Hepatocyte (in vitro differentiated cells): ENCODE measurements around the gene TXNRD1. TPM values are rescaled to one million over a fixed set of nuclear protein-coding genes. Genes with fewer than 3 reads are reported as not detected.
"Not testable (repeated sequence)": the region's sequence is repeated elsewhere in the genome, so short reads cannot be mapped to it uniquely, and the experiment has no call there.

ENCODE experiments used
- DNase-seq: peaks from one replicate; pipeline ENCODE4 v3.0.0-alpha.2; 2016; ENCODE audit warnings: low spot score
- H2AFZ ChIP-seq: fragments of 200-600 bp; sonication (generic); 2 replicates; pipeline ENCODE4 v1.6.0; 2016; ENCODE audit warnings: antibody characterized with exemption, mild to moderate bottlenecking
- H3K27ac ChIP-seq: fragments of 200-600 bp; sonication (generic); 2 replicates; pipeline ENCODE4 v1.5.1; 2016; ENCODE audit warnings: mild to moderate bottlenecking
- H3K27me3 ChIP-seq: fragments of 200-600 bp; sonication (generic); 2 replicates; pipeline ENCODE4 v1.6.1; 2016
- H3K36me3 ChIP-seq: fragments of 200-600 bp; sonication (generic); replicated peaks from 2 replicates; pipeline ENCODE4 v1.5.1; 2016; ENCODE audit warnings: low read depth; ENCODE audit not compliant: insufficient read depth
- H3K4me1 ChIP-seq: fragments of 200-600 bp; sonication (generic); 2 replicates; pipeline ENCODE4 v1.5.1; 2016; ENCODE audit warnings: mild to moderate bottlenecking, moderate library complexity; ENCODE audit not compliant: insufficient read depth
- H3K4me2 ChIP-seq: fragments of 200-600 bp; sonication (generic); 2 replicates; pipeline ENCODE4 v1.6.0; 2016
- H3K4me3 ChIP-seq: fragments of 200-600 bp; sonication (generic); 2 replicates; pipeline ENCODE4 v1.5.1; 2016; ENCODE audit warnings: mild to moderate bottlenecking
- H3K79me2 ChIP-seq: fragments of 200-600 bp; sonication (generic); 2 replicates; pipeline ENCODE4 v1.6.0; 2017; ENCODE audit warnings: mild to moderate bottlenecking
- H3K9me2 ChIP-seq: fragments of 200-600 bp; sonication (generic); replicated peaks from 2 replicates; pipeline ENCODE4 v1.6.0; 2017; ENCODE audit warnings: mild to moderate bottlenecking; ENCODE audit not compliant: insufficient read depth
- H3K9me3 ChIP-seq: fragments of 200-600 bp; sonication (generic); 2 replicates; pipeline ENCODE4 v1.5.1; 2016; ENCODE audit warnings: low read depth, mild to moderate bottlenecking
- H4K20me1 ChIP-seq: fragments of 200-600 bp; sonication (generic); 2 replicates; pipeline ENCODE4 v1.6.0; 2016; ENCODE audit warnings: mild to moderate bottlenecking; ENCODE audit not compliant: insufficient read depth, poor library complexity, severe bottlenecking
- EZH2 ChIP-seq: fragments of 200-600 bp; sonication (generic); IDR thresholded peaks from 2 replicates; pipeline ENCODE4 v1.6.1; 2016; ENCODE audit warnings: antibody characterized with exemption, mild to moderate bottlenecking, borderline replicate concordance
- EZH2phosphoT487 ChIP-seq: fragments of 200-600 bp; sonication (generic); IDR thresholded peaks from one replicate; pipeline ENCODE4 v1.6.1; 2018; ENCODE audit warnings: antibody characterized with exemption, mild to moderate bottlenecking, low read depth, moderate library complexity; ENCODE audit not compliant: unreplicated experiment, severe bottlenecking
- WGBS: methylation state at CpG from one replicate; pipeline ENCODE4 v1.1.6; 2016; ENCODE audit warnings: low lambda C conversion rate; ENCODE audit errors: missing lambda C conversion rate; 5-methylcytosine and 5-hydroxymethylcytosine counted together
- polyA plus RNA-seq: library from polyadenylated mRNA; unstranded; fragments of >200 nt; fragmentation: Nextera tagmentation; extraction: Ambion mirVana; gene quantifications from 2 replicates; pipeline ENCODE4 v1.2.1, GENCODE V29; 2016
- total RNA-seq: library from RNA; depleted of rRNA; stranded (reverse); fragments of >200 nt; gene quantifications from 2 replicates; pipeline ENCODE4 v1.2.3, GENCODE V29; 2014
- TF ChIP-seq, protein P1 (sequence below): fragments of 200-600 bp; sonication (generic); IDR thresholded peaks from 2 replicates; pipeline ENCODE4 v1.5.1; 2016; ENCODE audit warnings: antibody characterized with exemption, mild to moderate bottlenecking; ENCODE audit not compliant: poor library complexity

Gene TXNRD1
- total and polyA plus RNA-seq, 2 experiments from 2014 or later: 49.8 to 113 TPM

DNA sequence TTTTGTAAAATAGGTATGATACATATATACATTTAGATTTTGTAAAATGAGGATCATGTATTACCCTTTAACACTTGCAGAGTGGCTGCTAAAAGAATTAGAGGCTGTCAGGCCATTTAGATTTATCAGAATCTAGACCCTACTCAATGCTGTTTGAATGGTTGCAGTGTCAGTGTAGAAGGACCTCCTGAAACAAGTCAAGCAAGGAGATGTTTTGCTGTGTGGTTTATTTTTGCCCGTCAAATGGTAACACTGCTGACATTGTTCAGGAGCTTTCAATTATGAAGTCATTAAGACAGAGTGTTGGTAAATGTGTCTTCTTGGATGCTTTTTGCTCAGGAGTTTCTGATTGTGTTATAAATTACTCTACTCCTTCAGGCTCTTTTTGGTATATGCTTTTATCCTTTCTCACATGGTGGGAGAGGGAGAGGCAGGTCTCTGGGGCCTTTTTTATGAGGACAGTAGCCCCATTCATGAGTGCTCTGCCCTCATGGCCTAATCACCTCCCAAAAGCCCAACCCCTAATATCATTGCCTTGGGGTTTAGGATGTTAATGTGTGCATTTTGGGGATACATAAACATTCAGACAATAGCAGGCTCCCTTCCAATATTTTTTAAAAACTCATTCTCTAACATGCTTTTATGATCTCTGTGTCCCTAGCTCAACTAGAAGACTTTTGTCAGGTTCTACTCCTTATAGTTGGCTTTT lies 104.5 kb downstream of the TXNRD1 start:
- Histone ChIP-seq H2AFZ (no peak overlapping the region), H3K4me3 (no peak overlapping the region), H3K4me2 (no peak overlapping the region), H3K27me3 (no peaks in the 10 kb centered on the region), H3K36me3 (peaks cover 4% of the 10 kb centered on the region), H3K27ac (no peak overlapping the region), H3K79me2 (no peaks in the 10 kb centered on the region), H3K9me3 (no peaks in the 10 kb centered on the region), H3K4me1 (no peaks in the 10 kb centered on the region), H4K20me1 (no peaks in the 10 kb centered on the region), H3K9me2 (no peaks in the 10 kb centered on the region)
- TF ChIP-seq, protein P1, sequence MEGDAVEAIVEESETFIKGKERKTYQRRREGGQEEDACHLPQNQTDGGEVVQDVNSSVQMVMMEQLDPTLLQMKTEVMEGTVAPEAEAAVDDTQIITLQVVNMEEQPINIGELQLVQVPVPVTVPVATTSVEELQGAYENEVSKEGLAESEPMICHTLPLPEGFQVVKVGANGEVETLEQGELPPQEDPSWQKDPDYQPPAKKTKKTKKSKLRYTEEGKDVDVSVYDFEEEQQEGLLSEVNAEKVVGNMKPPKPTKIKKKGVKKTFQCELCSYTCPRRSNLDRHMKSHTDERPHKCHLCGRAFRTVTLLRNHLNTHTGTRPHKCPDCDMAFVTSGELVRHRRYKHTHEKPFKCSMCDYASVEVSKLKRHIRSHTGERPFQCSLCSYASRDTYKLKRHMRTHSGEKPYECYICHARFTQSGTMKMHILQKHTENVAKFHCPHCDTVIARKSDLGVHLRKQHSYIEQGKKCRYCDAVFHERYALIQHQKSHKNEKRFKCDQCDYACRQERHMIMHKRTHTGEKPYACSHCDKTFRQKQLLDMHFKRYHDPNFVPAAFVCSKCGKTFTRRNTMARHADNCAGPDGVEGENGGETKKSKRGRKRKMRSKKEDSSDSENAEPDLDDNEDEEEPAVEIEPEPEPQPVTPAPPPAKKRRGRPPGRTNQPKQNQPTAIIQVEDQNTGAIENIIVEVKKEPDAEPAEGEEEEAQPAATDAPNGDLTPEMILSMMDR: no peak
- no peak for TF ChIP-seq EZH2phosphoT487
- TF ChIP-seq EZH2: no peak
- DNase-seq: no peak
- 83% methylated on average over 1 of the region's 1 CpG for whole genome bisulfite sequencing

- Histone ChIP-seq H3K79me2 (no peaks in the 10 kb centered on the region), H2AFZ (no peak overlapping the region), H3K4me1 (no peaks in the 10 kb centered on the region), H3K27me3 (no peaks in the 10 kb centered on the region), H3K4me2 (no peak overlapping the region), H3K9me3 (no peaks in the 10 kb centered on the region), H3K4me3 (no peak overlapping the region), H3K36me3 (peaks cover 4% of the 10 kb centered on the region), H3K27ac (no peak overlapping the region), H3K9me2 (no peaks in the 10 kb centered on the region), H4K20me1 (no peaks in the 10 kb centered on the region)
- TF ChIP-seq EZH2phosphoT487 (no peak), EZH2 (no peak)
- TF ChIP-seq, protein P1: no peak
- no peak for DNase-seq
Measured at GRCh38 chr12:104320627-104321024, 105.0 kb downstream of the TXNRD1 start.

DNA sequence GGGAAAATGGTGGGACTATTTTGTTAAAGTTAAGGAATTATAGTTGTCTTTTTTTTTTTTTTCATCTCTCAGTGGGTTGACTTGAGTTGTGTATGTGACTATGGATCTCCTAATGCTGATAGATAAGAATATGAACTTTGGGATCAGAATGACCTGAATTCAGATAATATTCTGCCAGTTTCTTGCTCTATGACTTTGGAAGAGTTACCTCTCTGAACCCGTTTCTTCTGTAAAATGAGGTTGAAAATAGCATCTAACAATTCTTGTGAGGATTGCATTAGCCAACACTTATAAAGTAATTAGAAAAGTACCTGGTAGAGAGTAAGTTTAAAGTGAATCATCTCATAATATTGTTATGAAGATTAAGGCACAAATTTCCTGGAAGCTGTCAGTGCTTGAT lies 106.4 kb downstream of the TXNRD1 start:
- no peaks in the 10 kb centered on the region for H3K79me2 ChIP-seq
- no peaks in the 10 kb centered on the region for H3K9me2 ChIP-seq
- no peak overlapping the region for H3K4me3 ChIP-seq
- H3K4me1 ChIP-seq: no peaks in the 10 kb centered on the region
- 92% methylated on average over 1 of the region's 1 CpG for WGBS
- no peak for DNase-seq
- no peak overlapping the region for H3K27ac ChIP-seq
- no peak overlapping the region for H2AFZ ChIP-seq
- H4K20me1 ChIP-seq: no peaks in the 10 kb centered on the region
- TF ChIP-seq, protein P1: no peak
- TF ChIP-seq EZH2phosphoT487: no peak
- no peak for TF ChIP-seq EZH2
- H3K9me3 ChIP-seq: no peaks in the 10 kb centered on the region
- H3K4me2 ChIP-seq: no peak overlapping the region
- no peaks in the 10 kb centered on the region for H3K27me3 ChIP-seq
- no peaks in the 10 kb centered on the region for H3K36me3 ChIP-seq

DNA sequence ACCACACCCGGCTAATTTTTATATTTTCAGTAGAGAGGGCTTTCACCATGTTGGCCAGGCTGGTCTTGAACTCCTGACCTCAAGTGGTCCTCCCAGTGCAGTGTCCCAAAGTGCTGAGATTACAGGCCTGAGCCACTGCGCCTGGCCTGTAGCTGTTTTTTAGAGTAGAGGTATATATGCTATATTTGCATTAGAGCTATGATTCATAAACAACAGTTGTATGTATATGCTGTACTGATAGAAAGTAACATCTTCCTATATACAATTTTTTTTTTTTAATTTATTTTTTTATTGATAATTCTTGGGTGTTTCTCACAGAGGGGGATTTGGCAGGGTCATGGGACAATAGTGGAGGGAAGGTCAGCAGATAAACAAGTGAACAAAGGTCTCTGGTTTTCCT lies 107.0 kb downstream of the TXNRD1 start:
- H3K27me3 ChIP-seq, H3K9me2 ChIP-seq, H3K27ac ChIP-seq, H2AFZ ChIP-seq, H4K20me1 ChIP-seq, H3K36me3 ChIP-seq, DNase-seq, H3K79me2 ChIP-seq, H3K4me3 ChIP-seq, H3K4me1 ChIP-seq, H3K9me3 ChIP-seq, H3K4me2 ChIP-seq: not testable (repeated sequence)
- 94% methylated on average over 2 of the region's 2 CpGs for WGBS
